ENCODE measurements around the gene USP32.

The USP32 gene

DNA sequence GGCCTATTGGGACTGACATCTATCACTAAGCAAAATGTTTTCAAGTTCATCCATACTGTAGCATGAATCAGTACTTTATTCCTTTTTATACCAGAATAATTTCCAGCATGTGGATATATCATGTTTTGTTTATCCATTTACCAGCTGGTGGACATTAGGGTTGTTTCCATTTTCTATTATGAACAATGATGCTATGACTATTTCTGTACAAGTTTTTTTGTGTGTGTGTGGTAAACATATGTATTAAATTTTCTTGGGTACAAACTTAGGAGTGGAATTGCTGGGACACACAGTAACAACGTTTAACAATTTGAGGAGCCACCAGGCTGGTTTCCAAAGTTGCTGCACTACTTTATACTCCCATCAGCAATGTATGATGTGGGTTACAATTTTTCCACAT is 91.0 kb downstream of the USP32 start:
- DNase-seq (ENCODE audit: low read depth in 3 of 3), result no peak

DNA sequence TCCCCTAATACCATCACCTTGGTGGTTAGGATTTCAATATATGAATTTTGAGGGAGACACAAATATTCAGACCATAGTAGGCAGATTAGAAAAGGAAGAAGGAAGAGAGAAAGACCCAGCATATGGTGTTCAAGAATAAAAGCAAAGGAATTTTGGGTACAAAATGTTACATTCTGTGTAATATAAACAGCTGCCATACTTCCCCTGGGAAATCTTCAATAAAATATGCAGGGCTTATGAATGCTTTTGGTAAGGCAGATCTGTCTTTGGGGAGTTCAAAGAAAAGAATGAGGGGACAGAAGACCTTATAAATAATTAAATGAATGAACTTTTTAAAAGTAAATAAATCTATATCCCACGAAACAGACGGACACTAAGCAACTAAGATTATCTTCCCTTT is 91.9 kb downstream of the USP32 start:
- no peak for DNase-seq (ENCODE audit: low read depth in 3 of 3)

- DNase-seq (ENCODE audit: low read depth in 3 of 3), result no peak
Observed at GRCh38 chr17:60297760-60298401, 94.1 kb downstream of the USP32 start.

GRCh38 chr17:60296177-60296576 is 95.8 kb downstream of the USP32 start:
- DNase-seq (ENCODE audit: low read depth in 3 of 3), result no peak

GRCh38 chr17:60293580-60294335 is 98.2 kb downstream of the USP32 start:
- no peak for DNase-seq (ENCODE audit: low read depth in 3 of 3)

DNA sequence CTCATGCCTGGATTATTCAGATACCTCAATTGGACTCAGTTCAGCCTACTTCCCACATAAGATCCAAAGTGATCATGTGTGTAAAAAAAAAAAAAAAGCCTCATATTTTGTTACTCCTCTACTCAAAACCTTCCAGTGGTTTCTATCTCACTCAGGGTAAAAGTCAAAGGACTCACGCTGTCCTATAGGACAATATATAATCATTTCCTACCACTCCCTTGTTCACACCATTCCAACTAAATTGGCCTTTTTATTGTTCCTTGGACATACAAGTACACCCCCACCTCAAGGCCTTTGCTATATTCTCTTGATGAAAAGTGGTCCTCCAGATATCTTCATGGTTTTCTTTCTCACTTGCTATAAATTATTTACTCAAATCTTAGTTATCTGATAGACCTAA is 99.2 kb downstream of the USP32 start:
- DNase-seq (ENCODE audit: low read depth in 3 of 3), result no peak

DNA sequence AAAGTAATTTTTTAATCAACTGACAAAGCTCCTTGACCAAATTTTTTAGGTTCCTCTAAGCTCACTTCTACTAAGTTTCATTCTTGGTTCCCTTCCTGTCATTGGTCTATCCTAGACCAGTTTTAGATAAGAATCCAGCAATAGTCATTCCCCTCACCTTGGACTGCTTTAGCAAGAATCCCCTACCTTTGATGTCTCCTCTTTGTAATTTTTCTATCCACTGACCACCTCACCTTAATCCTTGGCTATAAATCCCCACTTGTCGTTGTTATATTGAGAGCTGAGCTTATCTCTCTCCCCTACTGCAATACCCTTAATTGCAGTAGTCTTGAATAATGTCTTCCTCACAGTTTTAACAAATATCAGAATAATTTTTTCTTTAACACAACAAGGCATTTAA is 107.2 kb downstream of the USP32 start:
- DNase-seq (ENCODE audit: low read depth in 3 of 3), result no peak

- no peak for DNase-seq (ENCODE audit: low read depth in 3 of 3)
Observed at GRCh38 chr17:60283816-60284215, 108.1 kb downstream of the USP32 start.

DNA sequence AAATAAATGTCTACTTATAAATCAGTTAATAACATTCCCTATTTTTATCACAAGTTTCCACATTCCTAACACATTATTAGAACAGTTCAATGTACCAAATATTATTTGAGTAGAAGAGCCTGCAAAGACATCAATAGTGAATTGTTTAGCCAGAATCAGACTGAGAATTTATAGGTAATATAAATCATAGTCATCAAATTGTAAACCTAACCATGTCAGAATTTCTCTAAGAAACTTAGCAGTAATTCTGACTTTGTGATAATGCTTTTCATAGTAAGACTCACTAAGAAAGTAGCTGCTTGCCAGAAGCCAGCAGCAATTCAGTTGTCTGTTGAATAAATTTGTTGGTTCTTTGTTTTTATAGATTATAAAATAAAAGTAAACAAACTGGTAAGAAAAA is 111.3 kb downstream of the USP32 start:
- DNase-seq (ENCODE audit: low read depth in 3 of 3), result no peak

GRCh38 chr17:60278237-60278636 is 113.7 kb downstream of the USP32 start:
- no peak for DNase-seq (ENCODE audit: low read depth in 3 of 3)

GRCh38 chr17:60277258-60277657 is 114.7 kb downstream of the USP32 start:
- DNase-seq (ENCODE audit: low read depth in 3 of 3), result no peak

- no peak for DNase-seq (ENCODE audit: low read depth in 3 of 3)
Observed at GRCh38 chr17:60269417-60269816, 122.5 kb downstream of the USP32 start.

- DNase-seq (ENCODE audit: low read depth in 3 of 3), result no peak
Observed at GRCh38 chr17:60260540-60260939, 131.4 kb downstream of the USP32 start.

GRCh38 chr17:60258313-60258712 is 133.6 kb downstream of the USP32 start:
- DNase-seq (ENCODE audit: low read depth in 3 of 3), result no peak

- no peak for DNase-seq (ENCODE audit: low read depth in 3 of 3)
Observed at GRCh38 chr17:60256174-60256573, 135.8 kb downstream of the USP32 start.

- DNase-seq (ENCODE audit: low read depth in 3 of 3), result no peak
Observed at GRCh38 chr17:60253048-60253447, 138.9 kb downstream of the USP32 start.

DNA sequence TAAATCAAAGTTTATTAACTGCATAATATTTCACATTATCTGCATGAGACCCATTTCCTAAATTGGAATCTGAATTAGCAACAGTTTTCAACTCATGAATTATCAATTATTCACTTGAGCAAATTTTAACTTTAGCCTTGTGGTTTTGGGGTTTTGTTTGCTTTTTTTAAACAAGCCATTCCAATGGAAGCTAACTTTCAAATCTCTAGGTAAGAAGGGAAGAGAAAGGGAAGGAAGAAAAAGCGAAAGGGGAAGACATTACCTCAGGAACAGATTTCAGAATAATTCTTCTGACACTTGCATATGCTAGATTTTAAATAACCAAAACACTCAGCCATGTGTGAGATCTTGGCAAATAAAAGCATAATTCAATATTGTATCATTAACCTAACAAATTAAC is 139.5 kb downstream of the USP32 start:
- DNase-seq (ENCODE audit: low read depth in 3 of 3), result no peak

GRCh38 chr17:60249290-60249826 is 142.6 kb downstream of the USP32 start:
- DNase-seq (ENCODE audit: low read depth in 3 of 3), result no peak

DNA sequence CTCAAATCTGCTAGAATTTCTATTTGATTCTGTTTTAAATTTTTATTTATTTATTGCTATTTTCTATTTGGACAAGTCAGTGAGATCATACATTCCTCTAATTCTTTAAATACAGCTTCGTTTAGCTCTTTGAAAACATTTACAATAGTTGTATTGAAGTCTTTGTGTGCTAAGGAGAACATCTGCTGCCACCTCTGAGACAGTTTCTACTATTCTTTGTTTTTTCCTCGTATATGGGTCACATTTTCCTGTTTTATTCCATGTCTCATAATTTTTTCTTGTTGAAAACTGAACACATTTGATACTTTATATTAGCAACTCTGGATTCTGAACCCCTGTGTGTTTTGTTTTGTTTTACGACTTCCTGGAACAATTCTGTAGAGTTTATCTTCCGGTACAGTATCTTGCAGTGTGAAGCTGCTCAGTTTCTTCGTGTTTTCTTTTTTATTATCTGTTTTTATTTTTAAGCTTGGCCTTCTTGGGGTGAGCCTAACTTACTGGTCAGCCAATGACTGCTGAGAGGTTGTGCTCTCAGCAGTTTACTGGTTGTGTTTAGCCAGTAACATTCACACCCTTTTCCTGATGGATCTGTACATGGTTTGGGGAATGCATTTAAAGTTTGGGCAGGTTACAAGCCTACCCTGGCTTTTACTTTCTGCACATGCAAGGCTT is 143.2 kb downstream of the USP32 start:
- no peak for DNase-seq (ENCODE audit: low read depth in 3 of 3)

DNA sequence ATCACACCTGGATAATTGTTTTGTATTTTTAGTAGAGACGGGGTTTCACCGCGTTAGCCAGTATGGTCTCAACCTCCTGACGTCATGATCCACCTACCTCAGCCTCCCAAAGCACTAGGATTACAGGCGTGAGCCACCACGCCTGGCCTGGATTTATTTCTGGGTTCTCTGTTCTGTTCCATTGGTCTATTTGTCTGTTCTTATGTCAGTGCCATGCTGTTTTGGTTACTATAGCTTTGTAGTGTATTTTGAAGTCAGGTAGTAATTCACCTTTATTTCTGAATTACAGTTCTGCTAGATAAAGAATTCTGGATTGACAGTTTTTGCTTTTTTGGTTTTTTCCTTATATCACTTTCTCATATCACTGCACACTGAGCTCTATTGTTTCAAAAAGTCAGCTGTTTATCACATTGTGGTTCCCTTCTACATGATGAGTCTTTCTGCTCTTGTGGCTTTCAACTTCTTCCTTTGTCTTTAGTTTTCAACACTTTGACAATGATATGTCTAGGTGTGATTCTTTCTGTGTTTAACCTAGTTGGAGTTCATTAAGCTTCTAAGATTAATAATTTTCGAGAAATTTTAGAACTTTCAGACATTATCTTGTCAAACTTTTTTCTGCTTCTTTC is 144.0 kb downstream of the USP32 start:
- no peak for DNase-seq (ENCODE audit: low read depth in 3 of 3)

- DNase-seq (ENCODE audit: low read depth in 3 of 3), result no peak
Observed at GRCh38 chr17:60244656-60245055, 147.3 kb downstream of the USP32 start.

- no peak for DNase-seq (ENCODE audit: low read depth in 3 of 3)
Observed at GRCh38 chr17:60240290-60240689, 151.6 kb downstream of the USP32 start.
